HEK293 (cell line): ENCODE measurements around the gene ZNF473.
"Not testable (repeated sequence)": the region's sequence is repeated elsewhere in the genome, so short reads cannot be mapped to it uniquely, and the experiment has no call there.

Experiments used
- ATF2 ChIP-seq: fragments of 450-650 bp; formaldehyde crosslinking; IDR thresholded peaks from 2 replicates; pipeline ENCODE4 v1.5.1; 2016; ENCODE audit warnings: missing biosample characterization, missing genetic modification characterization, low read depth
- CTCF ChIP-seq: fragments of 450-650 bp; formaldehyde crosslinking; IDR thresholded peaks from 2 replicates; pipeline ENCODE4 v1.5.1; 2016; ENCODE audit warnings: missing biosample characterization, missing genetic modification characterization
- MZF1 ChIP-seq: fragments of 450-650 bp; formaldehyde crosslinking; IDR thresholded peaks from 2 replicates; pipeline ENCODE4 v1.5.1; 2017; ENCODE audit warnings: missing biosample characterization, missing genetic modification characterization, borderline replicate concordance
- PATZ1 ChIP-seq: fragments of 450-650 bp; formaldehyde crosslinking; IDR thresholded peaks from 2 replicates; pipeline ENCODE4 v1.5.1; 2016; ENCODE audit warnings: missing biosample characterization, missing genetic modification characterization
- SCRT1 ChIP-seq: fragments of 450-650 bp; formaldehyde crosslinking; IDR thresholded peaks from 2 replicates; pipeline ENCODE4 v1.5.1; 2016; ENCODE audit warnings: missing biosample characterization, missing genetic modification characterization, borderline replicate concordance
- YY1 ChIP-seq: fragments of 450-650 bp; formaldehyde crosslinking; IDR thresholded peaks from 2 replicates; pipeline ENCODE4 v1.5.1; 2018; ENCODE audit warnings: missing biosample characterization, missing genetic modification characterization
- ZBTB10 ChIP-seq: fragments of 450-650 bp; formaldehyde crosslinking; IDR thresholded peaks from 2 replicates; pipeline ENCODE4 v1.5.1; 2016; ENCODE audit warnings: missing biosample characterization, missing genetic modification characterization
- ZNF16 ChIP-seq: fragments of 450-650 bp; formaldehyde crosslinking; IDR thresholded peaks from 2 replicates; pipeline ENCODE4 v1.5.1; 2016; ENCODE audit warnings: low read depth, missing biosample characterization, missing genetic modification characterization
- ZNF274 ChIP-seq, 2 experiments: fragments of 200-500 bp in 1 of 2; fragments of 450-650 bp in 1 of 2; sonication (Bioruptor generic) in 1 of 2; formaldehyde crosslinking in 1 of 2; IDR thresholded peaks; 2 replicates each; pipeline versions ENCODE4 v1.5.1 to v1.6.1; 2014 to 2016; ENCODE audit warnings: borderline replicate concordance in 1 of 2, inconsistent platforms in 1 of 2, low read length in 1 of 2, missing biosample characterization in 1 of 2, missing genetic modification characterization in 1 of 2
- ZNF645 ChIP-seq: fragments of 450-650 bp; formaldehyde crosslinking; IDR thresholded peaks from 2 replicates; pipeline ENCODE4; 2016; ENCODE audit warnings: missing biosample characterization, missing genetic modification characterization
- ZNF707 ChIP-seq: fragments of 450-650 bp; formaldehyde crosslinking; IDR thresholded peaks from 2 replicates; pipeline ENCODE4 v1.5.1; 2016; ENCODE audit warnings: missing biosample characterization, missing genetic modification characterization

GRCh38 chr19:50079014-50079413 is 53.2 kb downstream of the ZNF473 start:
- not testable (repeated sequence) for TF ChIP-seq ZNF274 (IDR thresholded peaks at IDR 0.05; ENCODE audit: low read length); ZNF274 (tag by site-specific recombination; IDR thresholded peaks at IDR 0.05; ENCODE audit: borderline replicate concordance); ZNF707 (tag by site-specific recombination); ZNF16 (tag by site-specific recombination); ZBTB10 (tag by site-specific recombination); MZF1 (tag by site-specific recombination); CTCF; ATF2; YY1; PATZ1 (tag by site-specific recombination); ZNF645 (tag by site-specific recombination); SCRT1
